ENCODE measurements around the gene ANXA2.
"Not testable (repeated sequence)": the region's sequence is repeated elsewhere in the genome, so short reads cannot be mapped to it uniquely, and the experiment has no call there.

Gene ANXA2

GRCh38 chr15:60338810-60339209 lies 59.0 kb downstream of the ANXA2 start:
- DNase-seq = no peak

- DNase-seq = no peak
Measured at GRCh38 chr15:60337076-60337475, 60.7 kb downstream of the ANXA2 start.

GRCh38 chr15:60335296-60335695 lies 62.5 kb downstream of the ANXA2 start:
- DNase-seq = not testable (repeated sequence)

- no peak for DNase-seq
Measured at GRCh38 chr15:60328852-60329443, 68.8 kb downstream of the ANXA2 start.

GRCh38 chr15:60326824-60327654 lies 70.7 kb downstream of the ANXA2 start:
- DNase-seq = no peak

GRCh38 chr15:60326343-60326742 lies 71.4 kb downstream of the ANXA2 start:
- DNase-seq = no peak

- DNase-seq = no peak
Measured at GRCh38 chr15:60325905-60326304, 71.9 kb downstream of the ANXA2 start.

GRCh38 chr15:60324706-60325438 lies 72.9 kb downstream of the ANXA2 start:
- no peak for DNase-seq

GRCh38 chr15:60323322-60323721 lies 74.5 kb downstream of the ANXA2 start:
- no peak for DNase-seq

- no peak for DNase-seq
Measured at GRCh38 chr15:60320365-60320764, 77.4 kb downstream of the ANXA2 start.

- DNase-seq = no peak
Measured at GRCh38 chr15:60318216-60318867, 79.4 kb downstream of the ANXA2 start.

GRCh38 chr15:60316961-60317360 lies 80.8 kb downstream of the ANXA2 start:
- no peak for DNase-seq

- DNase-seq = no peak
Measured at GRCh38 chr15:60315878-60316277, 81.9 kb downstream of the ANXA2 start.

- DNase-seq = no peak
Measured at GRCh38 chr15:60313906-60314305, 83.9 kb downstream of the ANXA2 start.

GRCh38 chr15:60307034-60307433 lies 90.8 kb downstream of the ANXA2 start:
- DNase-seq = no peak

- no peak for DNase-seq
Measured at GRCh38 chr15:60301024-60301423, 96.8 kb downstream of the ANXA2 start.

GRCh38 chr15:60299452-60300047 lies 98.2 kb downstream of the ANXA2 start:
- no peak for DNase-seq
